HG03103 (cell line): ENCODE measurements around the gene SWAP70.
"Not testable (repeated sequence)": the region's sequence is repeated elsewhere in the genome, so short reads cannot be mapped to it uniquely, and the experiment has no call there.

Experiments used
- ATAC-seq: cut with Tn5 transposase; IDR thresholded peaks from one replicate; pipeline ENCODE4 v1.9.1; 2021; ENCODE audit warnings: low read depth; ENCODE audit not compliant: unreplicated experiment

The SWAP70 gene

GRCh38 chr11:9688716-9689511 lies 25.0 kb downstream of the SWAP70 start:
- peak; percentile 70 for ATAC-seq

- ATAC-seq, result no peak
These were observed 25.8 kb downstream of the SWAP70 start for GRCh38 chr11:9689721-9690120.

DNA sequence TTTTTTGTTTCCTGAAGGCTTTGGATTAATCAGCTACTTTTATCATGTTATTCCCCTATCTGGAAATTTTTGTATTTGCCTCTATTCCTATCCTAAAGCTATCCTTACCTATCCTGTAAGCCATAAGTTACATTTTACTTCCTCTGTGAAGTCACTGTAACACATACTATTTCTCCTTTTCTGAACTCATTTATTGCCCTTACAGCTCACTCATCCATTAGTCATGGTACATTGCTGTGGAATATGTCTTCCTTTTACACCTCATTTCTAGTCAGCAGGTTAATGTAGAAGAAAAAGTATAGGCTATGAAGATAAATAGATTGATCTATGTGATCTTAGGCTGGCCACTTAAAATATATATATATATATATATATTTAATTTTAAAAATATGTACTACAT lies 28.0 kb downstream of the SWAP70 start:
- no peak for ATAC-seq

DNA sequence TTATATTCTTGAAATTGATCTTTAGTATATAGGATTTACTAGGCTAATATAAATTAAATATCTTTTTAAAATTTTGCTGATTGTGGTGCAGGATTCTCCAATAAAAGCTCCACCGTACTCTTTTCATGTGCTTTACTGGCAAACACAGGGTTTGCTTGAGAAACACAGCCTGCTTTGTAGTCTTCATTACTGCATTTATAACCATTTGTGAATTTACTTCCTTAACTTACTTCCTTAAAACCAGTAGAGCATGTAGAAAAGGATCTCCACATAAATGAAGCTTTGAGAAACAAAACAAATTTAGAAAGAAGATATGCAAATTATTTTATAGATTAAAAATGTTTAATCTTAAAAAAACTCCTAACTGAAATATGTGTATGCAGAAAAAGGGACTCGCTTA lies 28.8 kb downstream of the SWAP70 start:
- no peak for ATAC-seq

DNA sequence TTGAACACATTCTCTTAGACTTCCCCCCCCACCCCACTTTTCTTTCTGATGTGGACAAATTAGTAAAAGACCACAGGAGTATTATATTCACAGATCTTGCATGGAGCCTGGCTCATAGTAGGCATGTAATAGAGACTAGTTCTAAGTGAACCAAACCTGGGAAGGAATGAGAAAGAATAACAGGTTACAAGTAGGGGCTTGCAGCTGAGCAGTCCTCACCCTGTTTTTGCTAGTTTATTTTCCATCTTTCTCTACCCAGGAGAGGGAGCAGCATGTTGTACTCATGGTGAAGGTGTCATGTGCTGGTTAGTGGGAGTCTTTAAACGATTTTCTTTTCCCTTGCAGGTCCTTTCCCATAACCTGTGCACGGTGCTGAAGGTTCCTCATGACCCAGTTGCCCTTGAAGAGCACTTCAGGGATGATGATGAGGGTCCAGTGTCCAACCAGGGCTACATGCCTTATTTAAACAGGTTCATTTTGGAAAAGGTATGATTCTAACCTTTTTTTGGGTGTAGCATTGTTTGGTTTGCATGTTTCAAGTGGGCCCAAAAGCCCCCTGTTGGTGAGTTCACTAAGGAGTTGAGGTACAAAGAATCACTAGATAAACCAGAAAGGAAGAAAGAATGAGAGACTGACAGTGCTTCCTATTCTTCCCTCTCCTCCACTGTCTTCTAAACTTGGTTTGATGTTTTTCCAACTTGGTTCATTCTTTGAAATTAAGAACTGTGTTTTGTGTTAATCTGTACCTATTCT lies 30.1 kb downstream of the SWAP70 start:
- no peak for ATAC-seq

DNA sequence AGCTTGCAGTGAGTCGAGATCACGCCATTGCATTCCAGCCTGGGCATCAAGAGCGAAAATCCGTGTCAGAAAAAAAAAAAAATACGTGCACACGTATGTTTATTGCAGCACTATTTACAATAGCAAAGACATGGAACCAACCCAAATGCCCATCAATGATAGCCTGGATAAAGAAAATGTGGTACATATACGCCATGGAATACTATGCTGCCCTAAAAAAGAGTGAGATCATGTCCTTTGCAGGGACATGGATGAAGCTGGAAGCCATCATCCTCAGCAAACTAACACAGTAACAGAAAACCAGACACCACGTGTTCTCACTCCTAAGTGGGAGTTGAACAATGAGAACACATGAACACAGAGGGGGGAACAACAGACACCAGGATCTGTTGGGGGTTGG lies 31.4 kb downstream of the SWAP70 start:
- not testable (repeated sequence) for ATAC-seq

DNA sequence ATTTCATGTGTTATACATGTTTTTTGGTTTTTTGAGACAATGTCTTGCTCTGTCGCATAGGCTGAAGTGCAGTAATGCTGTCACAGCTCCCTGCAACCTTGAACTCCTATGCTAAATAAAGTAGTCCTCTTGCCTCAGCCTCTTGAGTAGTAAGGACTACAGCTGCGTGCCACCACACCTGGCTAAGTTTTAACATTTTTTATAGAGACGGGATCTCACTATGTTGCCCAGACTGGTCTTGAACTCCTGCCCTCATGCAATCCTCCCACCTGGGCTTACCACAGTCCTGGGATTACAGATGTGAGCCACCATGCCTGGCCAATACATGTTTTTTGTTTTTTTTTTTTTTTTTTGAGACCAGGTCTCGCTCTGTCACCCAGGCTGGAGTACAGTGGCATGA lies 33.9 kb downstream of the SWAP70 start:
- ATAC-seq, result no peak

- no peak for ATAC-seq
These were observed 36.4 kb downstream of the SWAP70 start for GRCh38 chr11:9700105-9700801.

DNA sequence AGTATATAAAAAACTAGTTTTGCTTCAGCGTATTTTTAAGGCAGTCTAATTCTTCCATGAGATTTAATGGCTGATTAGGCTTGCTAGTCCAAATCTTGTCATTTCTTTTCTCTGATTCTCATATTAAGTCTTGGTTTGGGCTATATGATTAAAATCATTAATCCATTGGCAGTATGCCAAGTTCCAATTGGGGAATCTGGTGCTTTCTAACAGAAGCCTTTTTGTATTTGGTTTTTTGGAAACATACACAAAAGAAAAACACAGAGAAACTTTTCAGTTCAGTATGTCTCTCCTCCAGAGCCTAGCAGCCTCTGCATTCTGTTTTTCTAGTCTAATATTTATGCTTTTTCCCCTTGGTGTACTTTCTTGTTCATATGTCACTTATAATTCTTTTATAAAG lies 37.9 kb downstream of the SWAP70 start:
- no peak for ATAC-seq

DNA sequence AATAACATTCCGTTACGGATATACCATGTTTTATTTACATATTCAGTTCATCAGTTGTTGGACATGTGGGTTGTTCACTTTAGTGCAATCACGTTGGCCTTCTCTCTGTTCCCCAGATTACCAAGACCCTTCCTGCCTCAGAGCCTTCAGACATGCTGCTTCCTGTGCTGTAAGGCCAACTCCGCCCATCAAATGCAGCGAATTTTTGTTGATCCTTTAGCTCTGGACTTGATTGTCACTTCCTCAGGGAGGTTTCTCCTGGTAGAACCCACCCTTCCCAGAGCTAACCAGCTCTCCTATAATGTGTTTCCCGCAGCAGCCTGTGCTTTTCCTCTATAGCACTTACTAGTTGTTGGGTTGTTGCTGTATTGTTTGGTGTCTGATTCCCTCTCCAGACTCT lies 39.4 kb downstream of the SWAP70 start:
- ATAC-seq, result no peak

DNA sequence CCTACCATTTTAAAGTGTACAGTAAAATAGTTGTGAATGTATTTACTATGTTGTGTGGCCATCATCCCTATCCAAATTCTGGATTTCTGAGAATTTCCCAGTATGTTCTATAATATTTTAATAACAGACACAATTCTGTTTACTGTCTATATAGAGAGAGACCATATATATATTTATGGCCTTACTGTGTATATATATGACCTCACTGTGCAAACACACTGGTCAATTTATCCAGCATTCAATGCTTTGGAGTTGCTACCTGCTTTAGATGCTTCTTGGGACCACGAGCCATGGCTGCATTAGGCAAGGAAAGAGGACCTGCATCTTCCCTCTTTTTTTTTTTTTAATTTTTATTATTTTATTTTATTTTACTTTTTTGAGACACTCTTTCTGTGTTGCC lies 40.2 kb downstream of the SWAP70 start:
- ATAC-seq, result no peak

GRCh38 chr11:9704620-9705019 lies 40.7 kb downstream of the SWAP70 start:
- ATAC-seq, result no peak

DNA sequence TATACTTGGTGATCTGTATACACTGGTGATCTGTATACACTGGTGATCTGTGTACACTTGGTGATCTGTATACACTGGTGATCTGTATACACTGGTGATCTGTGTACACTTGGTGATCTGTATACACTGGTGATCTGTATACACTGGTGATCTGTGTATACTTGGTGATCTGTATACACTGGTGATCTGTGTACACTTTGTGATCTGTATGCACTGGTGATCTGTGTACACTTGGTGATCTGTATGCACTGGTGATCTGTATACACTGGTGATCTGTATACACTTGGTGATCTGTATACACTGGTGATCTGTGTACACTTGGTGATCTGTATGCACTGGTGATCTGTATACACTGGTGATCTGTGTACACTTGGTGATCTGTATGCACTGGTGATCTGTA lies 41.5 kb downstream of the SWAP70 start:
- ATAC-seq, result not testable (repeated sequence)

- no peak for ATAC-seq
These were observed 44.7 kb downstream of the SWAP70 start for GRCh38 chr11:9708544-9708943.

GRCh38 chr11:9710223-9710622 lies 46.3 kb downstream of the SWAP70 start:
- ATAC-seq, result no peak

- ATAC-seq, result no peak
These were observed 47.0 kb downstream of the SWAP70 start for GRCh38 chr11:9710852-9711251.

DNA sequence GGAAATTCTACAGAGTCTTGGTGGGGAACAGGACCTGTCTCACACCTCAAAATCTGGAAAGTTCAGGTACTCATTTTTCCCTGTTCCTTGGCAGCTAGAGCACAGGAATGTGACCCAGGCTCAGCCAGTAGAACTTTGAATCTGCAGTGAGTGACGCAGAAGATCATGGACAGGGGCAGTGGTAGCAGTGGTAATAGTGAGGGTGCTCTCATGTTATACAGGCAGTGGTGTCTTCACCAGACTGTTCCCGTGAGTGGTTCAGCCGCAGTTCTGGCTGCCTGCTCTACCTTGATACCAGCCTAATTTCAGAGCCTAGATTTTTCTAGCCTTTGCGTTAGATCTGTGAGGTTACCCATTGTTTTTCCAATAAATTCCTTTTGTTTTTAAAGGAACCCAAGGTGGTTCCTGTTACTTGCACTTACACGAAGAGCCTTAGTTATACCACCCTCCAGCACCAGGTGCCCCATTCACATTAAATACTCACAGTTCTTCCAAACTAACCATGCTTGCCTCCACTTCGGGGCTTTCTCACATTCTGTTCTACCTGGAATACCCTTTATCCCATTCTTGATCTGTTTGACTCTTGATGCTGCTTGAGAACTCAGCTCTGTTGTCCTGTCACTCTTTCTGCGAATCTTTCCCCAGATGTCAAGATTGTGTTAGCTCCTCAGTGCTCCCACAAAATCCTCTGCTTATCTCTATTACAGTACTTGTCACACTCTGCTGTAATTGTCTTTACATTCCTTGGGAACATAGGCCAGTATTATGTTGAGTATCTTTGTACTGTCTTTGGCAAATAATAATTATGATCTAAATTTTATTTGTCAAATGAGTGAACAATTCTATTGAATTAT lies 47.8 kb downstream of the SWAP70 start:
- no peak for ATAC-seq

- no peak for ATAC-seq
These were observed 50.5 kb downstream of the SWAP70 start for GRCh38 chr11:9714272-9714940.

DNA sequence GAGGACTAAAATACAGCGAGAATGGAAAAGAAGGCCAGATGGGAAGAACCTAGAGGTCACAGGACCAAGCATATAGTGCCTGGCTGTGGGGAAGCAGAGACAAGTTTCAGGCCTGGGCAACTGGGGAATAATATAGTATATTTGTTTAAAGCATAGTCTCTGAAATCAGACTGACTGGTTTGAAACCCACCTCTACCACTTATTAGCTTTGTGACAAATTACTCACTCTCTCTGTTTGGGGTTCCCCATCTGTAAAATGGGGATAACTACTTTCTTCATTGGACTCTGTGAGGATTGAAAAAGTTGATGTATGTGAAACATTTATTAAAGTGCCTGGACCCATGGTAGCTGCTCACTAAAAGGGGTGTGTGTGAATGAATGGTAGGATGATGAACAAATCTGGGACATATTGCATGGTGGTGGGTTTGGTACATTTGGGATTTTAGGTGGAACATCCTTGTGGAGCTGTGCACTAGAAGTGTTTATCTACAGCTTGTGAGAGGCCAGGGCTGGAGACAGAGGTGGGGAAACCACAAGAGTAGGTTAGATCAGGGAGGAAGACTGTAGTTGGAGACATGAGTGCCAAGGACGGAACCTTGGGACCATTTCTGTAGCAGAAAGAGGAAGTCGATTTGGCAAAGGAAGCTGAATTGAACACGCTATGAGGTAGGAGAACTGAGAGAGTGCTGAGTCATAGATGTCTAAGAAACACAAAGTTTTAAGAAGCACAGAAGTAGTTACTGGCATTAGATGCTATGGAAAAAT lies 52.6 kb downstream of the SWAP70 start:
- peak; percentile 77 for ATAC-seq
